ENCODE data around the gene SLC35A5. TPM values are rescaled to one million over a fixed set of nuclear protein-coding genes. Genes with fewer than 3 reads are reported as not detected.
A peak's percentile ranks its signal among the peaks of the same experiment; 100 is the strongest.

SLC35A5 gene
- polyA plus RNA-seq, 1 donor, result 44.4 TPM

DNA sequence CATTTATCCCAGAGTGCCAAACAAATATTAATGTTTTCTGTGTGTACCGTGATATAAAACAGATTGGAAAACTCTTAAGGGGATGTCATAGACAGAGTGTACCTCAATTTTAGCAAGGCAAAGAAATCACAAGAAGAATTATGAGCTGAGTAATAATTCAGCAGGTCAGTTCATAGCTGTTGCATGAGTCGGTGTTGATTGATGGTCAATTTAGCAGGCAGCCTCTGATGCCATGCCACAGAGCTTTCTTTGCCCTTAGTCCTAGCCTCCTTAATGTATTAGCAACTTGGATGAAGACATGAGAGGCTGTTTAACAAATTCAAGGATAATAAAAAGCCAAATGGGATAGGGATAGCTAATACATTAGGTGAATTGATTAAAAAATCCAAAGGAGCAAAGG lies 6.8 kb downstream of the SLC35A5 start:
- H3K36me3 ChIP-seq (ENCODE audit: control insufficient read depth, insufficient read depth, low read length), result peaks cover 25% of the 10 kb centered on the region
- 80% methylated on average over 1 of the region's 2 CpGs for whole genome bisulfite sequencing (ENCODE audit: insufficient coverage, low lambda C conversion rate)
- H3K4me3 ChIP-seq (ENCODE audit: low read length), result no peak overlapping the region
- no peak for DNase-seq
- no peak overlapping the region for H3K27ac ChIP-seq (ENCODE audit: low read length)
- H3K27me3 ChIP-seq (ENCODE audit: control insufficient read depth, insufficient read depth, low read length), result no peaks in the 10 kb centered on the region
- peaks cover 9% of the 10 kb centered on the region for H3K4me1 ChIP-seq (ENCODE audit: control insufficient read depth, insufficient read depth, low read length)
- H3K9me3 ChIP-seq (ENCODE audit: control insufficient read depth, low read depth, low read length), result no peaks in the 10 kb centered on the region

DNA sequence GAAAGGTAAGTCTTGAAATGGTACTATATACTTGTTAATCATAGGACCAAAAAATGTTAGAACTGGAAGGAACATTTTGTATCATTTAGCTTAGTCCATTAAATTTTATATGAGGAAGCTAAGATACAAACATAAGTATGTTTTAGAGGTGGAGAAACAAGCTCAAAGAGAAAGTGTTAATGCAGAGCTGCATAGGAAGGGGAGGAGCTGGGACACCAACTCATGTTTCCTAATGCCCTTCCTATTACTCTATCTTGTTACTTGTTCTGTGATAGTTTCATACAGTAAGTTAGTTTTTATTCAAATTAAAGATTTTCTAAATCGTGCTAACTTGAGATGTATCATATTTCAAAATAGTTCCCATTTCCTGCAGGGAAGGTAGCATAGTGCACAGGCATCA lies 7.4 kb downstream of the SLC35A5 start:
- H3K36me3 ChIP-seq (ENCODE audit: control insufficient read depth, insufficient read depth, low read length), result peaks cover 25% of the 10 kb centered on the region
- no CpG with 5 or more reads among the region's 1 CpG for WGBS (ENCODE audit: insufficient coverage, low lambda C conversion rate)
- H3K27ac ChIP-seq (ENCODE audit: low read length), result no peak overlapping the region
- DNase-seq, result no peak
- H3K9me3 ChIP-seq (ENCODE audit: control insufficient read depth, low read depth, low read length), result no peaks in the 10 kb centered on the region
- no peak overlapping the region for H3K4me3 ChIP-seq (ENCODE audit: low read length)
- peaks cover 3% of the 10 kb centered on the region for H3K4me1 ChIP-seq (ENCODE audit: control insufficient read depth, insufficient read depth, low read length)
- H3K27me3 ChIP-seq (ENCODE audit: control insufficient read depth, insufficient read depth, low read length), result no peaks in the 10 kb centered on the region

DNA sequence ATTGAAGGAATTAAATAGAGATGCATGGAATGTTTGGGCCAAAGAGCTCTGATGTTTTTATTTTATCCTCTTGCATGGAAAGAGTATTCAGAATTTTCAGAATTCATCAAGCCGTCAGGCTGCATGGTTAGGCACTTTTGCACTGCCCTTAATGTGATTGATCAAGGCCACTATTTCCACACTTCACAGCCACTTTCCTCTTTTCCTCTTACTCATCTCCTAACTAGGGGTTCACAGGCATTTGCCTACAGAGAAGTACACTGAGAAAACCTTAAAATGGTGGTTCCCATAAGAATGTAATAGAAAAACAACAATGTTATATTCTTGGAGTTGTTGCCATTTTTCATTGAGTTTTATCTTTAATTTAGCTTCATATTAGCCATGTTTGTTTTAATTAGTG lies 10.9 kb downstream of the SLC35A5 start:
- WGBS (ENCODE audit: insufficient coverage, low lambda C conversion rate), result no CpG with 5 or more reads among the region's 1 CpG
- Histone ChIP-seq H3K27ac (ENCODE audit: low read length) (no peak overlapping the region), H3K9me3 (ENCODE audit: control insufficient read depth, low read depth, low read length) (no peaks in the 10 kb centered on the region)

DNA sequence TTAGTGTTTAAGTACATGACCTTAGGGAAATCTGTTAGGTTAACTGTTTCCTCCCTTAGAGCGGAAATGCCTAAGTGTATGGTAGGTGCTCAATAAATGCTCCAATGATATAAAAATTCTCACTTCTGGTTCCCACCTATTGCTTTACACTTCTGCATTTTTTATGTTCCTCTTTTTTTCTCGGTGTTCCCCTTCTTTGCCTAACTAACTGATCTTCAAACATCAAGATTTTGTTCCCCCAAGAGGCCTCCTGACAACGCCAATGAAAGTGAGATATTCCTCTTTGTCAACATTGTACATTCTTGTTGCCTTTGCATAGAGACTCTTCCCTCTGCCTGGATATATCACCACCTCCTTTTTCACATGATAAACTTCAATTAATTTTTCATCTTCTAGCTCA lies 17.4 kb downstream of the SLC35A5 start:
- no peaks in the 10 kb centered on the region for H3K27me3 ChIP-seq (ENCODE audit: control insufficient read depth, insufficient read depth, low read length)
- 71% methylated on average over 1 of the region's 3 CpGs for WGBS (ENCODE audit: insufficient coverage, low lambda C conversion rate)
- no peak overlapping the region for H3K4me3 ChIP-seq (ENCODE audit: low read length)
- no peaks in the 10 kb centered on the region for H3K9me3 ChIP-seq (ENCODE audit: control insufficient read depth, low read depth, low read length)
- no peak for DNase-seq
- H3K4me1 ChIP-seq (ENCODE audit: control insufficient read depth, insufficient read depth, low read length), result no peaks in the 10 kb centered on the region
- H3K36me3 ChIP-seq (ENCODE audit: control insufficient read depth, insufficient read depth, low read length), result peaks cover 19% of the 10 kb centered on the region
- H3K27ac ChIP-seq (ENCODE audit: low read length), result no peak overlapping the region

More for the DNA sequence above, 10.9 kb downstream of the SLC35A5 start:
- no peaks in the 10 kb centered on the region for H3K4me1 ChIP-seq (ENCODE audit: control insufficient read depth, insufficient read depth, low read length)
- no peak overlapping the region for H3K4me3 ChIP-seq (ENCODE audit: low read length)
- peaks cover 22% of the 10 kb centered on the region for H3K36me3 ChIP-seq (ENCODE audit: control insufficient read depth, insufficient read depth, low read length)
- no peaks in the 10 kb centered on the region for H3K27me3 ChIP-seq (ENCODE audit: control insufficient read depth, insufficient read depth, low read length)
- DNase-seq, result no peak

DNA sequence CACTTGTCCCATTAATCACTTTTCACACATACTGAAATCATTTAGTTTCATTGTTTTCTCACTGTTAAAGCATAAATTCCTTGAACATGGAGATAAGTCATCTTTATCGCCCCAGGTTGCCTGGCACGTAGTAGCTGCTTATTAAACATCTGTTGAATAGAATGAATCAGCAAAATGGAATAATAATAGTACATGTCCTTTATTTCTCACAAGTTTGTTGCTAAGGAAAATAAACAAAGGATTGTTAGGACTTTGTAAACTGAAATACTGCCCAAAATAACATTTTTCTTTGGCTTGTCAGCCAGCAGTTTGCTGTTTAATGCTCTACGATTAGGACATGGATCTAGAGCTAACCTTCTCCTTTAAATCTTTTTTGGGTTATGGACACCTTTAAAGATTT lies 17.9 kb downstream of the SLC35A5 start:
- H3K27ac ChIP-seq (ENCODE audit: low read length), result no peak overlapping the region
- no peak overlapping the region for H3K4me3 ChIP-seq (ENCODE audit: low read length)
- H3K9me3 ChIP-seq (ENCODE audit: control insufficient read depth, low read depth, low read length), result no peaks in the 10 kb centered on the region
- DNase-seq, result no peak
- peaks cover 23% of the 10 kb centered on the region for H3K36me3 ChIP-seq (ENCODE audit: control insufficient read depth, insufficient read depth, low read length)
- no CpG with 5 or more reads among the region's 3 CpGs for WGBS (ENCODE audit: insufficient coverage, low lambda C conversion rate)
- H3K27me3 ChIP-seq (ENCODE audit: control insufficient read depth, insufficient read depth, low read length), result no peaks in the 10 kb centered on the region
- H3K4me1 ChIP-seq (ENCODE audit: control insufficient read depth, insufficient read depth, low read length), result no peaks in the 10 kb centered on the region

DNA sequence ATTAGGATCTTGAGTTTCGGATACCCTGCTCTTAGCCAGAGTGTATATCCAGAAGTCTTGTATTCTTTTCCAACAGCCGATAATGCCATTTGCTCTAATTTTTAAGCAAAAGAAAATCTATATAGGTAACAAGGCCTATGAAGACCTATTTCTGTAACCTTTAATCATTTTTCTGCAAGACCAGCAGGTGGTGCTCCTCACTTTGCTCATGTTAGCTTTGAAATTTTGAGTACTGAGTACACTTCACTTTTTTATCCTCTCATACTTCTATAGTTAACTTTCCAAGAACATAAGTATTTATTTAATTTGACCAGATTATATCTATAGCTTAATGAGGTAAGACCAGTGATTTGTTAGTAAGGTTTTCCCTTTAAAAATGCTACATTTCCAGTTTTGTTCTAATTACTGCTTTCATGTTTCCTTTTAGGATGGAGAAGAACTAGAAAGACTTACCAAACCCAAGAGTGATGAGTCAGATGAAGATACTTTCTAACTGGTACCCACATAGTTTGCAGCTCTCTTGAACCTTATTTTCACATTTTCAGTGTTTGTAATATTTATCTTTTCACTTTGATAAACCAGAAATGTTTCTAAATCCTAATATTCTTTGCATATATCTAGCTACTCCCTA lies 20.5 kb downstream of the SLC35A5 start:
- H3K4me3 ChIP-seq (ENCODE audit: low read length), result no peak overlapping the region
- peak in 1 of 2 donors; percentile 22 for DNase-seq
- H3K4me1 ChIP-seq (ENCODE audit: control insufficient read depth, insufficient read depth, low read length), result no peaks in the 10 kb centered on the region
- no peak overlapping the region for H3K27ac ChIP-seq (ENCODE audit: low read length)
- H3K27me3 ChIP-seq (ENCODE audit: control insufficient read depth, insufficient read depth, low read length), result no peaks in the 10 kb centered on the region
- WGBS (ENCODE audit: insufficient coverage, low lambda C conversion rate), result 80% methylated on average over 2 of the region's 2 CpGs
- H3K9me3 ChIP-seq (ENCODE audit: control insufficient read depth, low read depth, low read length), result no peaks in the 10 kb centered on the region
- H3K36me3 ChIP-seq (ENCODE audit: control insufficient read depth, insufficient read depth, low read length), result peaks cover 36% of the 10 kb centered on the region

DNA sequence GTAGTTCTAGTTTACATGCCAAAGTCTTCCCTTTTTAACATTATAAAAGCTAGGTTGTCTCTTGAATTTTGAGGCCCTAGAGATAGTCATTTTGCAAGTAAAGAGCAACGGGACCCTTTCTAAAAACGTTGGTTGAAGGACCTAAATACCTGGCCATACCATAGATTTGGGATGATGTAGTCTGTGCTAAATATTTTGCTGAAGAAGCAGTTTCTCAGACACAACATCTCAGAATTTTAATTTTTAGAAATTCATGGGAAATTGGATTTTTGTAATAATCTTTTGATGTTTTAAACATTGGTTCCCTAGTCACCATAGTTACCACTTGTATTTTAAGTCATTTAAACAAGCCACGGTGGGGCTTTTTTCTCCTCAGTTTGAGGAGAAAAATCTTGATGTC lies 21.3 kb downstream of the SLC35A5 start:
- peaks cover 36% of the 10 kb centered on the region for H3K36me3 ChIP-seq (ENCODE audit: control insufficient read depth, insufficient read depth, low read length)
- no peaks in the 10 kb centered on the region for H3K4me1 ChIP-seq (ENCODE audit: control insufficient read depth, insufficient read depth, low read length)
- H3K9me3 ChIP-seq (ENCODE audit: control insufficient read depth, low read depth, low read length), result no peaks in the 10 kb centered on the region
- no peak overlapping the region for H3K4me3 ChIP-seq (ENCODE audit: low read length)
- no peak overlapping the region for H3K27ac ChIP-seq (ENCODE audit: low read length)
- no CpG with 5 or more reads among the region's 3 CpGs for WGBS (ENCODE audit: insufficient coverage, low lambda C conversion rate)
- no peak for DNase-seq
- no peaks in the 10 kb centered on the region for H3K27me3 ChIP-seq (ENCODE audit: control insufficient read depth, insufficient read depth, low read length)

DNA sequence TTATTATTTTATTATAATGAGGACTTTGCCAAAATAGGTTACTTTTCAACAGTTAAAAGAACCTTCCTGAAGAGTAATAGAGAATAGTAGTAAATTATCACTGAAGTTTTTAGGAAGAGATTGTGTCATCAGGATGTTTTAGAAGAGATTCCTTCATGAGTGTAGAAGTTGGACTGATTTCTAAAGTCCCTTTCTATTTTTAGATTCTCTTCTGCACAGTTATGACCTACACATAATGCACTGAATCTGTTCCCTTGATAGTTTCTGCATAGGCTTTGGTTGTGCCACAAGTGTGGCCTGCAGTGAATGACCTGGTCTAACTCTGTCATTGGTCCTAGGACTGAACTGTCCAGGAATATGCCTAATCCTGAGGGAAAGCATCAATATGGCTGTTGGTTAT lies 23.9 kb downstream of the SLC35A5 start:
- no peak for DNase-seq
- H3K9me3 ChIP-seq (ENCODE audit: control insufficient read depth, low read depth, low read length), result no peaks in the 10 kb centered on the region
- H3K4me1 ChIP-seq (ENCODE audit: control insufficient read depth, insufficient read depth, low read length), result no peaks in the 10 kb centered on the region
- H3K36me3 ChIP-seq (ENCODE audit: control insufficient read depth, insufficient read depth, low read length), result peaks cover 30% of the 10 kb centered on the region
- no peak overlapping the region for H3K4me3 ChIP-seq (ENCODE audit: low read length)
- no peak overlapping the region for H3K27ac ChIP-seq (ENCODE audit: low read length)
- H3K27me3 ChIP-seq (ENCODE audit: control insufficient read depth, insufficient read depth, low read length), result no peaks in the 10 kb centered on the region

DNA sequence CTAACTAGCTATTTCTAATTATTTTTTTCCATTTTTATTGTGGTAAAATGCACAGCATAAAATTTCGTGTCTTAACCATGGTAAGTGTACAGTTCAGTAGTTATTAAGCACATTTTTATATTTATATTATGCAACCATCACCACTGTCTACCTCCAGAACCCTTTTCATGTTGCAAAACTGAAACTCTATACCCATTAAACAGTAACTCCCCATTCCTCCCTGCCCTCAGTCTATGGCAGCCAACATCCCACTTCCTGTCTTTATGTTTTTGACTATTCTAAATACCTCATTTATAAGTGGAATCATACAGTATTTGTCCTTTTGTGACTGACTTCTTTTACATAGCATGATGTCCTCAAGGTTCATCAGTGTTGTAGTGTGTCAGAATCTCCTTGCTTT lies 25.5 kb downstream of the SLC35A5 start:
- Histone ChIP-seq H3K9me3 (ENCODE audit: control insufficient read depth, low read depth, low read length) (no peaks in the 10 kb centered on the region), H3K27ac (ENCODE audit: low read length) (no peak overlapping the region), H3K4me1 (ENCODE audit: control insufficient read depth, insufficient read depth, low read length) (no peaks in the 10 kb centered on the region), H3K4me3 (ENCODE audit: low read length) (no peak overlapping the region), H3K36me3 (ENCODE audit: control insufficient read depth, insufficient read depth, low read length) (peaks cover 27% of the 10 kb centered on the region), H3K27me3 (ENCODE audit: control insufficient read depth, insufficient read depth, low read length) (no peaks in the 10 kb centered on the region)
- WGBS (ENCODE audit: insufficient coverage, low lambda C conversion rate), result 100% methylated on average over 1 of the region's 1 CpG
- DNase-seq, result no peak

DNA sequence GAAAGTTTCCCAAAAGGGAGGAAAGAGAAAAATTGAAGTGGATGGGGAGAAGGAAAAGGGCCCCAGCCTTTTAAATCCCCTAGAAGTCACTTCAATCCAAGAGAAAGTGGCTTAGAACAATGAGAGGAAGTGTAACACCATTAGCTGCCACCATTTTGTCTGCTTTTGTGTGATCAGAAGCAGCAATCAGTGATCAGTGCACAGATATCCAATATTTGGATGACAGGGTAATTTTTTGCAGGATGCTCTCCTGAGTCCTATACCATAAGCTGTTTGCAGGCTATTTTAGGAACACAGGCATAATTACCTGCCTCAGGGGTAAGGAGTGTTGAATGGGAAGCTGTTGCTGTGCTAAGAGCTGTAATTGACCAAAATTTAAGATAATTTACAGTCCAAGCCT lies 31.4 kb downstream of the SLC35A5 start:
- Histone ChIP-seq H3K27ac (ENCODE audit: low read length) (no peak overlapping the region), H3K9me3 (ENCODE audit: control insufficient read depth, low read depth, low read length) (no peaks in the 10 kb centered on the region), H3K4me1 (ENCODE audit: control insufficient read depth, insufficient read depth, low read length) (no peaks in the 10 kb centered on the region), H3K36me3 (ENCODE audit: control insufficient read depth, insufficient read depth, low read length) (peaks cover 15% of the 10 kb centered on the region), H3K27me3 (ENCODE audit: control insufficient read depth, insufficient read depth, low read length) (no peaks in the 10 kb centered on the region), H3K4me3 (ENCODE audit: low read length) (no peak overlapping the region)
- no peak for DNase-seq

DNA sequence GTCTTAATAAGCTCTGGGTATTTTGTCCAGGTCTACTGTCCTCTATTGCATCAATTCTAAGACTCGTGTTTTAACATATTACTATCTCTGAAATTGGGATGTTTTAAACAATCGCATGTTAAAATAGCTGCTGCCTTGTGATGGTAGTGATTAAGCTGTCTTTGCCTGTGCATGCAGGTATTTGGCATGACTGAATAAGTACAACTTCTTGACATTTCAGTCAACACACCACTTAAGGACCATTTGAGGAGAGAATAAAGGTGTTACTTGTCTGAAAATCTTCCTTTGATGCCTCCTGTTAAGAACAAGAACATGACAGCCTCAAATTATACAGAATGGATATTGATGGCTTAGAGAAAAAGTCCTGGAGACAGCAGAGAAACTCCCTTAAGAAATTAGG lies 33.0 kb downstream of the SLC35A5 start:
- Histone ChIP-seq H3K4me1 (ENCODE audit: control insufficient read depth, insufficient read depth, low read length) (no peaks in the 10 kb centered on the region), H3K4me3 (ENCODE audit: low read length) (no peak overlapping the region), H3K36me3 (ENCODE audit: control insufficient read depth, insufficient read depth, low read length) (peaks cover 15% of the 10 kb centered on the region), H3K27me3 (ENCODE audit: control insufficient read depth, insufficient read depth, low read length) (no peaks in the 10 kb centered on the region), H3K9me3 (ENCODE audit: control insufficient read depth, low read depth, low read length) (no peaks in the 10 kb centered on the region), H3K27ac (ENCODE audit: low read length) (no peak overlapping the region)
- no CpG with 5 or more reads among the region's 2 CpGs for WGBS (ENCODE audit: insufficient coverage, low lambda C conversion rate)
- no peak for DNase-seq
